Hepatic stellate cell (primary cell): ENCODE measurements around the gene PIAS2.

ENCODE experiments used
- DNase-seq: peaks from one replicate; pipeline ENCODE4 v3.0.0; 2011; ENCODE audit warnings: low spot score

Gene PIAS2

DNA sequence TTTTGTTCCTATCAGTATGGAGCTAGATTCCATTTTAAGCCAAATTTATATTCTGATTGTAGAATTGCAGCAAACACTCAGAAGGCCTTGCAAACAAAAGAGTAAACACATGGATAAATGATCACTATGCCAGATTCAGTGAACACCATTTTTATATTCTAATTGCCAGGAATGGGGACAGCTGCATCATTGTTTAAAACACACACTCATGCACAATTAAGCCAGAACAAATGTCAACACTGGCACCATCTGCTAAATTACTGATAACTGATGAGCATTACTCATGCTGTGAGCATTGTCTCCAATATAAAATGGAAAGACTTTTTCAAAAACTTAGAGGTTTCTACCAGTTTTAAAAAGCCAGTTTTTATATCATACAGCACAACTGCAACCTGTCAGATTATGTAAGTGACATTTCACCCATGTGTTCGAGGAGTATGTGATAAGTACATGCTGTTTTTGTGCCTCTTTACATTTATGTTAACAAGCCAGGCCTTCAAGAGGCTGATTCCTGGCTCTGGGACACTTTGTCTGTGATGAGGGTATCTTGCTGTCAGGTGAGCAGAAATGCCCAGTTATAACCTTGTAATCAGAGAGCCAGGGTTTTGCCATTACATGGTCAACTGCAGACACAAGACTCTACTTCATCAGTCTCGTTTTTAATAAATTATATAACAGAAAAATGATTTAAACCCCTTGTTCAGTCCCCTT lies 156.1 kb downstream of the PIAS2 start:
- no peak for DNase-seq

DNA sequence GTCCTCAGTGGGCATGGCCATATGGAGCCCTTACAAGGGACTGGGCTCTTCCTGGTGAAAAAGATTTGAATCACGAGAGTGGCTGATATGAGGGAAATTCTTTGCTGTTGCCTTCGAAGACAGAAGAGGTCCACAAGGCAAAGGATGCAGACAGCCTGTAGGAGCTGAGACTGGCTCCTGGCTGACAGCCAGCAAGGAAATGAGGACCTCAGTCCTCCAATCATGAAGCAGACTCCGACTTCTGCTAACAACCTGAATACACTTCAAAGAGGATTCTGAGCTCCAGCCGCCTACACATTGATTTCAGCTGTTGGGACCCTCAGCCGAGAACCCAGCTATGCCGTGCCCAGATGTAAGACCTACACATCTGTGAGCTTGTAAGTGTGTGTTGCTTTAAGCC lies 157.4 kb downstream of the PIAS2 start:
- no peak for DNase-seq

DNA sequence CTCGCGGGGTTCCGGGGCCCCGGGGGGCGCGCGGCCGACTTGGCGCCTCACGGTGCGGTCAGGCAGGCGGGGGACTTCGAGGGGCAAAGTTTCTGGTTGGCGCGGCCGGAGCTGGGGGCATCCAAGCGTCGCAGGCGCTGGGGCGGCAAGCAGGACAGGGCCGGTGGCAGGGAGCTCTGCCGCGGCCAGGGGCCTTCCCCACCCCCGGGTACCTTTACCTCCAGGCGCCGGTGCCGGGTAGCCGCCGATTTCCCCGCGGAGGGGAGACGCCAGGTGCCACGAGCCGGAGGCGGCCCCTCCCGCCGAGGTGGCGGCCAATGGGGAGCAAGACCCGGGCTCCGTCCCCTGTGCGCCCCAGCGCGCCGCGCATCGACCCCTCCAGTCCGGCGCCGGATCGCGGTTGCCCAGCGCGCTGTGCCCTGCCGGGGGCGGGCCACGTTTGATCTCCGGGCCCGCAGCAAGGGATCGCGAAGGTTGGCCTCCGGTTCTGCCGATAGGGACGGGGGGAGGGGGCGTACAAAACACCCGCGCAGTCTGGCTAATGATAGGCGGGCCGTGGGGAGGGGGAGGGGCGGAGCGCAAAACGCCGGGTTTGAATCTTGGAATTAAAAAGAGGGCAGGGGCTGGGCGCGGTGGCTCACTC lies 160.6 kb downstream of the PIAS2 start, which contains the start of gene ST8SIA5:
TSS of gene ST8SIA5 (minus strand) at position 495 of the 643 bp plus-strand sequence. CDS start 545 bp downstream, outside the sequence.
- DNase-seq: no peak

DNA sequence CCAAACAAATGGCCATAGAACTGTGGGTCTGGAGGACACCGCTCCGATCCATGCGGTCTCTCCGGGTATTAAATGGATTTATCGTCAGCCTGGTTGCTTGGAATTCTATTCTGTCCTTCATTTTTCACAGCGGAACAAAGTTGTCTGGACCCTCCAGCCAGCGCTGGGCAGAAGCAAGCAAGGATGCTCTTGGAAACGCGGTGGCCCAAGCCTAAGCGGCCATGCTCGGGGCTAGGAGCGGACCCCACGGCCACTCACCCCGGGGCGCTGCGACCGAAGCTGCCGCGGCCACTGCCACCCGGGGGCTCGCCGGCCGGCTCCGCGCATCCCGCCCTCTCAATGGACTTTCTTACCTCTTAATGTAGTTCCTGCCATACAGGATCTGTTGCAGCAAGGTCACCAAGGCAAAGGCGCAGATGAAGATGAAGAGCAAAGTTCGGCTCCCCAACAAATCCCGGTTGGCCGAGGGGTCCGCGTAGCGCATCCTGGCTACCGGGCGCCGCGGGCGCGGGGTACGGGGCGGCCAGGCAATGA lies 161.2 kb downstream of the PIAS2 start:
- no peak for DNase-seq

DNA sequence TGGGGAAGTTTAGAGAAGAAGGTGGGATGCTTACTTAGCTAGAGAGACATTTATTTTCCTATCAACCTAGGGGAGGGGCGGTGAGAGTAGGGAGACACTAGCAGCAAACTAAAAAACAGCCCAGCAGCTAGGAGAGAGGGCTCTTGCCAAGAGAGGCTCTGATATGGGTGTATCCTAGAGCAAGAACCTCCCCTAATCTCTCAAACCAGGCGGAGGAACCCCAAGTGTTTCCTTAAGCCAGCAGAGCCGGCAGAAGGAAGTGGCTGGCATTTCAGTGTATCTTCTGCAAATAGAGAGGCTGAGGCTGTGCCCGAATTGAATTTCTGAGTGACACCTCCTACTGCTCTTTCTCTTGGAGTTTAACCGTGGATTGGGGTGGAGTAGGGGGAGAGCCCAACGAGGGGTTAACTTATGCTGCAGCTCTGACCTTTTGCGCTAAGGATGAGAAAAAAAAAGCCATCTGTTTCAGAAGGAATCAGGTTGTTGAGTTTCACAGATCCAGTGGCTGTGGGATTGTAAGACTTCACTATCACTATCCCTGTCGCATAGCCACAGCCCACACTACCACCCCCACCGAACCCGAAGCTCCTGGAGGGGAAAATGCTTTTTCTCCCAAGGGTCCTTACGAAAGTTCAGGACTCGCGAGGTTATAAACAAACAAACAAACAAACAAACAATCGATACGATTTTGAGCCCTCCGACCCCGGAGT lies 161.8 kb downstream of the PIAS2 start:
- no peak for DNase-seq

DNA sequence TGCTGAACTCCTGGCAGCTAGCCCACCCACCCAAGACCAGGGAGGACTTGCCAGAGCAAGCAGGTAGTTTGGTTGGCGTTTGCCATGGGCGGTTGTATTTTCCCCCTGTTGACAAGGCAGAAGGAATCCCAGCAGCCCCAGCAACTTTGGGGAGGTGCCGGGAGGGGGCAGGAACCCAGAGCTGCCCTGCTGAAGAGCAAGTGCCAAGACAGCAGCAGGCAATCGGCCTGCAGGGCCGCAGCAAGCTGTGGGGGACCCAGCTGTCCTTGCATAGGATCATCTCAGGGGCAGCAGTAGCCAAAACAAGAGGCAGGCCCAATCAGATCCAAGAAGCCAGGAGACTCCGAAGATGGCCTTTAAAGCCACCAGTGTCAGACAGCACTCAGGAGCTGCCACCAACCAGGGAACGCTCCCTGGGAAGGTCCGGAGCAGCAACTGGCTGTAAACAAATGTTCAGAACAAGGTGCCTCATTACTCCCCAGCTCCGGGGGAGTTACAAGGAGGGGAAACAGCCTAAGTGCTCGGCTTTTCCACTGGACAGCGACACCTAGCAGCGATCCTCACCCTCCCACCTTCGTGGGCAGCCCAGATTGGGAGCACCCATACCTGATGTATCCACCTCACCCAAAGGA lies 162.5 kb downstream of the PIAS2 start:
- DNase-seq: no peak

DNA sequence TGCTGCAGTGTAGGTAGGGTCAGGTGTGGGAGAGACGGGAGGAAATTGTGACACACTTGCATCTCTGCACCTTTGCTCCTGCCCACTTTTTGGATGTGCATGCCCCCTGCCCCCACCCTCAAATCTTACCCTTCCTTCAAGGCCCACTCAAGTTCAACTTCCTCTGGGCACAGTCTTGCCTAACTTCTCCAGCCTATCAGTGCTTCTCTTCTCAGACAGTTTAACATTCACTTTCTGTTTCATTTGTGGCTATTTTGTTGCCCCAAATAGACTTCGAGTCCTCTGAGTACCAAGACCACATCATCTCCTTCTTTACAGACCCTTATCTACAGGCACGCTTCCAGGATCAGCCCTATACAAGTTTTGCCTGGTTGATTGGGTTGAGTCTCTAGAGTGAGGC lies 163.1 kb downstream of the PIAS2 start:
- no peak for DNase-seq
